Measurements from ENCODE around the gene FBLN1.
"Not testable (repeated sequence)": the region's sequence is repeated elsewhere in the genome, so short reads cannot be mapped to it uniquely, and the experiment has no call there.

Gene FBLN1

GRCh38 chr22:45548991-45549761 is 46.5 kb downstream of the FBLN1 start:
- peak; percentile 74 for DNase-seq

DNA sequence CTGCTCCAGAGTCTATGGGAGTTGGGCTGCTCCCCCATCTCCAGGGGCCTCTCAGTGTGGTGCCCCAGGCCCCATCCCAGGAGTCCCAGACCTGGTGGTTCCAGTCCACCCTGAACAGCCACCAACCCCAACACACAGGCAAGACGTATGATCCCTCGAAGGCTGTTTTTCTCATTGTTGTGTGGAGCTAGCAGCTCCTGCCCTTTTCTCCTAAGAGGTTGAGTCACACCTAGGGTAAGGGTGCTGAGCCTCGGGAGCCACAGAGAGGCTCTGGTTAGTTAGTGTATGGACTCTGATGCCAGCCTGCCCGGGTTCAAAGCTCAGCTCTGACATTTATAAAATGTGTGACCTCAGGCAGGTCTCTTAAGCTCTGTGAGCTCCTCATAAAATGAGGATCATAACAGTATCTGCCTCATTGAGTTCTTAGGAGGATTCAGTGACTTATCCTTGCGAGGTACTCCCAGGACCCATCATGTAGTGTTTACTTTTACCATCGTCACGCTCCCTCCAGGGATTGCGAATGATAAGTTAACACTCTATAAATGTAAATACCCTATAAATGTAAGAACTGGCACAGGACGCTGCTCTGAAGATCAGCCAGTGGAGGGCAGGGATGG is 47.2 kb downstream of the FBLN1 start:
- no peak for DNase-seq

DNA sequence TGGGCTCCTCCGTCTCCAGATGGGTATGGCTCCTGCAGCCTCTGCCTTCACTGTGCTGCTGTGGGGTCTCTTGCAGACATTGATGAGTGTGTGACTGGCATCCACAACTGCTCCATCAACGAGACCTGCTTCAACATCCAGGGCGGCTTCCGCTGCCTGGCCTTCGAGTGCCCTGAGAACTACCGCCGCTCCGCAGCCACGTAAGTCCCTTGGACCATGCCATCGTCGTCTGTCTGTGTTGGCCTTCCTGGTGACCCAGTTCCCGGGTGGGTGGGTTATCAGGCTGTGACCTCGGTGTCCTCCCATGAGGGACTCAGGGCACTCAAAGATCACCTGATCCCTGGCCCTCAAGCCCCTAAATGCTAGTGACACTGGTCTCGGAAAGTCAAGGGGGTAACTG is 47.7 kb downstream of the FBLN1 start:
- no peak for DNase-seq

GRCh38 chr22:45550891-45551290 is 48.2 kb downstream of the FBLN1 start:
- DNase-seq, result no peak

GRCh38 chr22:45551310-45552016 is 48.8 kb downstream of the FBLN1 start:
- no peak for DNase-seq

DNA sequence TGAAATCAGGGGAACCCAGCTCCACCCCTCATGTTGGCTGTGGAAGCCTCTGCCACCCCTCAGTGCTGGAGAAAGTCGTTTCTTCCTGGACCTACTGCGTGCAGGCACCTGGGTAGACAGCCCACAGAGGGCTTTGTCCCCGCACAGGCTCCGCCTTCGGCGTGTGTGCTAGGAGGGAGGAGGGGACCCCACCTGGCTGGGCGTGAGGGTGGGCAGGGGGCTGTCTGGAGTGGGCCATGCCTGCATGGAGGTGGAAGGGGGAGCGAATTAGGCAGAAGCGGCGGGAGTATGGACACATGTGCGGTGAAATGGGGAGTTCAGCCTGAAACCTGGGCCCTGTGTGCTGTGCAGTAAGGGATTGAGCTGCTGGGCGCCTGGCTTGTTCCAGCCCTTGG is 49.3 kb downstream of the FBLN1 start:
- DNase-seq, result no peak

GRCh38 chr22:45552580-45553350 is 50.1 kb downstream of the FBLN1 start:
- peak; percentile 86 for DNase-seq

- DNase-seq, result peak; percentile 90
Measured at GRCh38 chr22:45553351-45554039, 50.8 kb downstream of the FBLN1 start.

GRCh38 chr22:45554040-45554406 is 51.3 kb downstream of the FBLN1 start:
- DNase-seq, result no peak

DNA sequence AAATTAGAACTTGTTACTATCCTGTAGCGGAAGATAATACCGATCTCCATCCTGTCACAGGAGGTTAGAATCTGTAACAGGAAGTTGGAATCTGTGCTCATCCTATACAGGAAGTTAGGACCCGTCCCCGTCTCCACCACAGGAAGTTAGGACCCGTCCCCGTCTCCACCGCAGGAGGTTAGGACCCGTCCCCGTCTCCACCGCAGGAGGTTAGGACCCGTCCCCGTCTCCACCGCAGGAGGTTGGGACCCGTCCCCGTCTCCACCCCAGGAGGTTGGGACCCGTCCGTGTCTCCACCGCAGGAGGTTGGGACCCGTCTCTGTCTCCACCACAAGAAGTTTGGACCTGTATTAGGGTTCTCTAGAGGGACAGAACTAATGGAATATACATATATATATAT is 52.2 kb downstream of the FBLN1 start:
- DNase-seq, result no peak

- not testable (repeated sequence) for DNase-seq
Measured at GRCh38 chr22:45557926-45558325, 55.2 kb downstream of the FBLN1 start.

DNA sequence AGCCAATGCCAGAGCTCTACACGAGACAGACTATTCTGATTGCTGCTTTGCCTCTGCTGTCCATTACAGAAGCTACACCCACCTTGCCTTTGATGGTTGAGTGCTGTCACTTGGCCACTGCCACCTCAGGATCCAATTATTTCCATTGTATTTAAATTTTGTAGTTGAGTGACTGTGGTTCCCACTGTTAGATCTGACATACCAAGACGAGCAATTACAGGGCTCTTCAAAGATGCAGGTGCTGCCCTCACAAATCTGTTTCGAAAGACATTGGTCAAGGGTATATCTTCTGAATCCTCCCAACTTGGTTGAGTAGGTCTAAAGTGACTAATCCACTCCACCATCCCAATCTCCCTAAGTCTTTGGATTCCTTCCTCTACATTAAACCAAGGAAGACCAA is 57.4 kb downstream of the FBLN1 start:
- DNase-seq, result not testable (repeated sequence)

DNA sequence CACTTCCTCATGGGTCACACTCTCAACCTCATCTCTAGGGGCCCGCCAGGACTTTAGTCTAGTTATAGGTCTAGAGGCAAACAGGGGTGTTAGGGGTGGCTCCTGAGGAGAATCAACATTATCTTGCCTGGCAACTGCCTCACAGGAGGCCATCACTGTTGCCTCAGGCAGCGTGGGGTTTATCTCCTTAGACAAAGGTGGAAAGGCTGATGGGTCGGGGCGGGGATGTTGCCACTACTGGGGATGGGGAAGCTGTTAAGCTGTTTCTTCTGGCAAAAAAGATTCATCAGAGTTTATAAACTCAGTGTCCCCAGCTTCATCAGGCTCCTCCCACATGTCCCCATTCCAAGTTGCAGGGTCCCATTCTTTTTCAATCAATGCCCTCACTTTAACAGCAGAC is 58.1 kb downstream of the FBLN1 start:
- not testable (repeated sequence) for DNase-seq

DNA sequence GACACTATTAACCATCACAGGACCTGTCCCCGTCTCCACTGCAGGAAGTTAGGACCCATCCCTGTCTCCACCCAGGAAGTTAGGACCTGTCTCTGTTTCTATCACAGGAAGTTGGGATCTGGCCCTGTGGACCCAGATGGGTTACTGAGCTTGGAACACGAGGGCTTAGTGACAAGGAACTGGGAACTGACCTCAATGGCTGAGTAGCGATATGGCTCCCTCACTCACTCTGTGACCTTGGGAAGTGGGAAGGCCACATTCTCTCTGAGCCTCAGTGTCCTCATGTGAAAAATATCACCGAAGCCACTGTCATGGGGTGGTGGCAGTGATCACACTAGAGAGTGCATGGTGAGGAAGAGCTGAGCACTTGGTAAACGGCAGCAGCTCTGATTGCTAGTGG is 59.4 kb downstream of the FBLN1 start:
- no peak for DNase-seq

DNA sequence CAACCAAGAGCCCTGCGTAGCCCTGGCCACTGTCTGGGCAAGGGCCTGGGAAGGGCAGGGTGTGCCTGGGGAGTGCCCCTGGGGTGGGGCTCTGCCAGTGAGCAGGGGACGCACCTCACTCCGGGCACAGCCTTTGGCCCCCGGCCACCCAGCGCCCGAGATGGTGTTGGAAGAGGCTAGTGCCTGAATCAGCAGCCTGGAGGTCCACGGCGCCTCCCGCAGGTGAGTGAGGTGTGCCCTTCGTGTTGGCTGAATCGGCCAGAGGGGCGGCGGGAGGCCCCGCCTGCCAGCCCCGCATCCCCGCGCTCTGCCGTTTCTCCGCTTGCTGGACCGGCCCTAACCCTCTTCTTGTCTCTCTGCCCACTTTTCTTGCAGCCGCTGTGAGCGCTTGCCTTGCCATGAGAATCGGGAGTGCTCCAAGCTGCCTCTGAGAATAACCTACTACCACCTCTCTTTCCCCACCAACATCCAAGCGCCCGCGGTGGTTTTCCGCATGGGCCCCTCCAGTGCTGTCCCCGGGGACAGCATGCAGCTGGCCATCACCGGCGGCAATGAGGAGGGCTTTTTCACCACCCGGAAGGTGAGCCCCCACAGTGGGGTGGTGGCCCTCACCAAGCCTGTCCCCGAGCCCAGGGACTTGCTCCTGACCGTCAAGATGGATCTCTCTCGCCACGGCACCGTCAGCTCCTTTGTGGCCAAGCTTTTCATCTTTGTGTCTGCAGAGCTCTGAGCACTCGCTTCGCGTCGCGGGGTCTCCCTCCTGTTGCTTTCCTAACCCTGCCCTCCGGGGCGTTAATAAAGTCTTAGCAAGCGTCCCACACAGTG is 60.1 kb downstream of the FBLN1 start:
- no peak for DNase-seq

DNA sequence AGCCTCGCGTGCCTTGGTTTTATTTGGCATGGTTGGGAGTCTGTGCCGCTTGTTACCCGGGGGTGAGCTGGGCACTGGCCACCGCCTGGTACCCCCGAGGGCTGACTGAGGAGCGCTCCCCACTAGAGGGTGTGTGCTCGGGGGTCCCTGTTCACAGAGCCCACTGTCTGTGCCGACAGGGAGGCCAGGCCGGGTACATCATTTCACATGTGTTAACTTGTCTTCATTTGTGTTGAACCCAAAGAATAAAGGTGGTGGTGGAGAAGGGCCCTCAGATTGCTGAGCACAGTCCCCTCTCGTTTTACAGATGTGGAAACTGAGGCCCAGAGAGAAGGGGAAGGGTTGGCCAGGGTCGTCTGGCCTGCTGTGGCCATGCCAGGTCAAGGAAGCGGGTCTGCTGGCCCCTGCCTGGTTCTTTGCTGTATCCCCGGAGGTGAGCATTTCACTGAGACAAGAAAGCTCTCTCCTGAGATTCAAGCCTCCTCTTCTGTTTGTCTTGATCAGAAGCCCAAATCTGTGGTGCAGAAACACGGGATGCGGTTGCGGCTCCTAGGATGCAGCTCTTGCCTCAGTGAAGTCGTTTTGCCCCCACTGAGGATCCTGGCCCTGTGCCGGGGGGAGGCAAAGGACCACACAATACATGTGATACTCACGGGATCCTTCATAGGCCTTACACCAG is 60.8 kb downstream of the FBLN1 start:
- no peak for DNase-seq

DNA sequence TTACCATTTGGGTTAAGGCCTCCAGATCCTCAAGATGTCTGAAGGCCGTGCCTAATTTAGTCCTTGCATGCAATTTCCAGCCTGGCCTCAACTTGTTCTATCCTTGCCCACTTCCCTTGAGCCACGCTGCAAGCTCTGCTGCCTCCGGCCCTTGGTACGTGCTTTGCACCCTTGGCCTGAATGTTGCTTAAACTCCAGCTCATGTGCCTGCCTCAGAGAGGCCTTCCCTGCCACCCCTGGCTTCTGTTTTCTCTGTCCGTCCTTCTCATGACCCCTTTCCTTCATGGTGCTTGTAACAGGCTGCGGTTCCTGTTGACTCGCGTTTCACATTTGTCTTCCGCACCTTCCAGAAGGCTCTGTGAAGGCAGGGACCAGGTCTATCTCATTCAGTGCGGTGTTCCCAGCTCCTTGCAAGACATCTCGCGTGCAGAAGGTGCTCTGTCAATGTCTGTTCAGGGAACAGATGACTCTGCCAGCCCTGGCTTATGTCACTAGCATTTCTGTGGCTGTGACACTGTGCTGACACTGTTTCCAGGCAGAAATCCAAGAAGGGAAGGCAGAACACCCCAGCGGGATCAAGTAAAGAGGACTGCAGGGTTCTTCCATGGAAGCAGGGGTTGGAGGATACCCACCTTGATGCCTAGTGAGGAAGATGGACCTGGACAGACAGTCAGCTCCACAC is 61.8 kb downstream of the FBLN1 start:
- DNase-seq, result no peak

DNA sequence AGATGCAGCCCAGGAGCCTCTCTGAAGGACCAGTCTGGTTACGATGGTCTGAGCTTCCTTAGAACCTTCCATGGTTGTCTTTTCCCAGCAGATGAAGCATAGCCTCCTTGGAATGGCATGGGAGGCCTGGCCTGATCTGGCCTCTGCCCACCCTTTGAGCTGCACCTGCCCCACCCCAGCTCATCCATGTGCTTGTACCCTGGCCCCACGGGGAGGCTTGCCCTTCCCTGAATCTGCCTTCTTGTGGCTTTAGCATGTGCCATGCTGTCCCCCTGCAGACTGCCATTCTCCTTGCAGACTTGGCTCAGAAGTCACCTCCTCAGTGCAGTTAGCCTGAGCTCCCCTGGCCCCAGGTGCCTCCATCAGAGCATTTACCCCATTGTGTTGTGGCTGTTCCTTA is 62.5 kb downstream of the FBLN1 start:
- no peak for DNase-seq

DNA sequence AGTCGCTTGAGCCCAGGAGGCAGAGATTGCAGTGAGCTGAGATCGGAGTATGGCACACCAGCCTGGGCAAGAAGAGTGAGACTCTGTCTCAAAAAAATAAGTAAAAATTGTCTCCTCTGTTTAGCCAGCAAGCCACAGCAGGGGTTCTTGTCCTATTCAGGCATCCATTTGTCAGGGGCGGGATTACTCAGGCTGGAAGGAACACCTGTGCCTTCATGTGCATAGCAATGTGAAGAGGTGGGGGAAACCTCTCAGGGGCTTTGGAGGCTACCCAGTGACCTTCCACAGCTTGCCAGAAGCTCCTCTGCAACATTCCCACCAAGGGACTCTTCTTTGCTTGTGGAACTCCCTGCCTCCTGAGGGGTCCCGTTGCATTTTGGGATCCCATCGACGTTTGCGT is 63.3 kb downstream of the FBLN1 start:
- no peak for DNase-seq

DNA sequence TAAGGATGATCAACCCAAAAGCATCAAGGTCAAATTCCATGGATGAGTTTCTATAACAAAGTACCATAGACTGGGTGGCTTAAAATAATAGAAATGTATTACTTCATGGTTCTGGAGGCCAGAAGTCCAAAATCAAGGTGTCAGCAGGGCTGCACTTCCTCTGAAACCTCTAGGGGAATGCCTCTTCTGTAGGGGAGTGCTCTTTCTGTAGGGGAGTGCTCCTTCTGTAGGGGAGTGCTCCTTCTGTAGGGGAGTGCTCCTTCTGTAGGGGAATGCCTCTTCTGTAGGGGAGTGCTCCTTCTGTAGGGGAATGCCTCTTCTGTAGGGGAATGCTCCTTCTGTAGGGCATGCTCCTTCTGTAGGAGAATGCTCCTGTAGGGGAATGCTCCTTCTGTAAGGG is 65.5 kb downstream of the FBLN1 start:
- DNase-seq, result no peak

DNA sequence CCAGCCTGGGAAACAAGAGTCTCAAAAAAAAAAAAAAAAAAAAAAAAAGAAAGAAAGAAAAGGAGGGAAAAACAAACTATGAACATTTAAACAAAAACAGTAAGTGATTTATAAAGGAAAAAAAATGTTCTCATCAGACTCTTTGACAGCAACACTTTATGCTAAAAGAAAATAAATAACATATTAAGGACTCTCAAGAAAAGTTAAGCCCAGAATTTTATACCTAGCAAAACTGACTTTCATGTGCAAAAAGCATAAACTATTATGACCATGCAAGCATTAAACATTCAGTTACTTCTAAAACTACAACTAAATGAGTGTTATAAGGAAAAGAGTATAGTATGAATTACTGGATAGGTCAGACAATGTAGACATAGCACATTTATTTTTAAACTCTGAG is 68.4 kb downstream of the FBLN1 start:
- DNase-seq, result no peak

Data from femur (tissue), 1 donor.